GM12891 (cell line): ENCODE data around the gene SFMBT2.

Experiments
- PAX5 ChIP-seq: IDR thresholded peaks from 2 replicates; pipeline ENCODE4 v1.6.1; 2011; ENCODE audit warnings: low read length, moderate library complexity, mild to moderate bottlenecking; ENCODE audit not compliant: insufficient read depth, severe bottlenecking
- POLR2A ChIP-seq: IDR thresholded peaks from 2 replicates; pipeline ENCODE4 v1.6.1; 2011; ENCODE audit warnings: low read depth, low read length, control low read depth
- POLR2AphosphoS5 ChIP-seq: IDR thresholded peaks from 2 replicates; pipeline ENCODE4 v1.6.1; 2011; ENCODE audit warnings: low read depth, low read length, control low read depth
- SPI1 ChIP-seq: IDR thresholded peaks from 2 replicates; pipeline ENCODE4 v1.6.1; 2011; ENCODE audit warnings: low read depth, low read length, control low read depth
- TAF1 ChIP-seq: IDR thresholded peaks from 2 replicates; pipeline ENCODE4 v1.6.1; 2011; ENCODE audit warnings: low read depth, low read length, control low read depth

GRCh38 chr10:7419998-7420397, 9.2 kb upstream of the SFMBT2 start:
- no peak for TF ChIP-seq POLR2AphosphoS5
- TF ChIP-seq PAX5: no peak
- no peak for TF ChIP-seq POLR2A
- TF ChIP-seq SPI1: no peak
- TF ChIP-seq TAF1: no peak
